ENCODE measurements around the gene USP3. TPM values are rescaled to one million over a fixed set of nuclear protein-coding genes. Genes with fewer than 3 reads are reported as not detected.
A peak's percentile ranks its signal among the peaks of the same experiment; 100 is the strongest.

The USP3 gene
- total and polyA plus RNA-seq, 10 of the 15 experiments (the other 5 are each of a cell fraction or from before 2014, with no cell fraction given), result 23.8 to 64.5 (median 50.3) TPM

GRCh38 chr15:63497642-63498467, 6.5 kb upstream of the USP3 start (continued):
- TF ChIP-seq BCLAF1 (IDR thresholded peaks at IDR 0.05), result no peak
- peak; percentile 56 for TF ChIP-seq IKZF1 (conservative IDR thresholded peaks at IDR 0.05)
- no peak for TF ChIP-seq FOXM1 (IDR thresholded peaks at IDR 0.05; ENCODE audit: low read depth, low read length)
- TF ChIP-seq EZH2 (IDR thresholded peaks at IDR 0.05; ENCODE audit: borderline replicate concordance, control insufficient read depth, low read depth, low read length), result no peak

- 88% methylated on average over 6 of the region's 6 CpGs for WGBS (ENCODE audit: insufficient coverage, insufficient replicate concordance, low lambda C conversion rate, missing lambda C conversion rate)
- H3K27me3 ChIP-seq (replicated peaks in 1 of 2; ENCODE audit: control insufficient read depth in 2 of 2, insufficient read depth in 2 of 2, low read length in 1 of 2), result no peaks in the 10 kb centered on the region
- DNase-seq (ENCODE audit: low read depth, low spot score), result no peak
- H3K79me2 ChIP-seq (ENCODE audit: control insufficient read depth, insufficient read depth, low read length), result peaks cover 19% of the 10 kb centered on the region
- in situ Hi-C loops (cut with MboI) (loop anchor here (25.0 kb wide), 1 partner anchor 1388 kb away; no protein-coding TSS in a partner anchor), intact Hi-C loops (cut with micrococcal nuclease; ENCODE audit: unreplicated experiment) (no loop called here)
- ATAC-seq, result no peak
- H2AFZ ChIP-seq (ENCODE audit: control insufficient read depth, low read depth, low read length), result no peak overlapping the region
- H3K27ac ChIP-seq (ENCODE audit: control insufficient read depth, insufficient read depth), result peak overlapping the region; percentile 22; the same call in 1 of the 2 replicates
- RAD21 ChIA-PET (ENCODE audit: unreplicated experiment), result interaction anchor here (1.4 to 5.2 kb wide), 4 partner anchors 11 to 30 kb away, joined by 4 to 59 read pairs (median 42); no protein-coding TSS in a partner anchor
- no peaks in the 10 kb centered on the region; the same call in 2 of the 3 replicates for H3K9me3 ChIP-seq (replicated peaks; ENCODE audit: control insufficient read depth, insufficient read depth, low read length)
- no peak overlapping the region for H3K4me2 ChIP-seq (ENCODE audit: control insufficient read depth, insufficient read depth)
- CTCF ChIA-PET, result interaction anchor here (2.5 to 5.8 kb wide), 5 partner anchors 11 to 33 kb away, joined by 8 to 47 read pairs (median 34); no protein-coding TSS in a partner anchor
- POLR2A ChIA-PET, result interaction anchor here (1.0 to 5.2 kb wide), 4 partner anchors 9 to 17 kb away, joined by 4 to 56 read pairs (median 18); no protein-coding TSS in a partner anchor
- H3K36me3 ChIP-seq (ENCODE audit: control insufficient read depth in 2 of 2, insufficient read depth in 2 of 2, low read length in 1 of 2), result no peaks in the 10 kb centered on the region
- peaks cover 71% of the 10 kb centered on the region for H3K4me1 ChIP-seq (ENCODE audit: control insufficient read depth, insufficient read depth, low read length)
- no peaks in the 10 kb centered on the region for H4K20me1 ChIP-seq (ENCODE audit: control insufficient read depth, insufficient read depth)
- H3K9ac ChIP-seq (ENCODE audit: control insufficient read depth, insufficient read depth, low read length), result no peak overlapping the region
- FAIRE-seq, result no peak
- no peak overlapping the region for H3K4me3 ChIP-seq
- SMC1A ChIA-PET (ENCODE audit: uncharacterized antibody, unreplicated experiment), result interaction anchor here (1.6 to 7.2 kb wide), 3 partner anchors 17 to 31 kb away, joined by 4 to 104 read pairs (median 65); no protein-coding TSS in a partner anchor
- BruUV-seq (replicated peaks), result no TSS peak
- TF ChIP-seq MTA2 (IDR thresholded peaks at IDR 0.05; ENCODE audit: low read depth) (no peak), CUX1 (IDR thresholded peaks at IDR 0.05; ENCODE audit: insufficient replicate concordance, low read depth, low read length) (no peak), HDAC2 (IDR thresholded peaks at IDR 0.05) (no peak), YBX1 (IDR thresholded peaks at IDR 0.05) (no peak), ZZZ3 (IDR thresholded peaks at IDR 0.05; ENCODE audit: control insufficient read depth, insufficient read length, low read depth) (no peak), ZSCAN29 (IDR thresholded peaks at IDR 0.05) (no peak), MYB (IDR thresholded peaks at IDR 0.05; ENCODE audit: borderline replicate concordance, low read depth, low read length) (no peak)
These were observed 5.2 kb upstream of the USP3 start for GRCh38 chr15:63499175-63499549.
